ENCODE measurements around the gene BOD1L2.

The BOD1L2 gene

GRCh38 chr18:57150828-57151227 lies 3.9 kb downstream of the BOD1L2 start:
- DNase-seq, result no peak

- DNase-seq, result no peak
These were observed 7.4 kb downstream of the BOD1L2 start for GRCh38 chr18:57154191-57154830.

GRCh38 chr18:57164401-57164800 lies 17.5 kb downstream of the BOD1L2 start:
- DNase-seq, result no peak

- DNase-seq, result no peak
These were observed 20.9 kb downstream of the BOD1L2 start for GRCh38 chr18:57167617-57168308.

GRCh38 chr18:57171026-57171425 lies 24.1 kb downstream of the BOD1L2 start:
- DNase-seq, result no peak

- no peak for DNase-seq
These were observed 28.6 kb downstream of the BOD1L2 start for GRCh38 chr18:57175532-57175931.

- no peak for DNase-seq
These were observed 38.5 kb downstream of the BOD1L2 start for GRCh38 chr18:57185434-57185833.

GRCh38 chr18:57188851-57189557 lies 42.1 kb downstream of the BOD1L2 start:
- DNase-seq, result no peak

GRCh38 chr18:57190026-57190425 lies 43.1 kb downstream of the BOD1L2 start:
- DNase-seq, result no peak

- DNase-seq, result no peak
These were observed 47.2 kb downstream of the BOD1L2 start for GRCh38 chr18:57194070-57194469.

GRCh38 chr18:57194622-57195021 lies 47.7 kb downstream of the BOD1L2 start:
- DNase-seq, result no peak

GRCh38 chr18:57195341-57195740 lies 48.5 kb downstream of the BOD1L2 start:
- DNase-seq, result no peak

- no peak for DNase-seq
These were observed 50.4 kb downstream of the BOD1L2 start for GRCh38 chr18:57197261-57197660.

- no peak for DNase-seq
These were observed 51.2 kb downstream of the BOD1L2 start for GRCh38 chr18:57198073-57198472.

All from T1000 (cell line).